RPMI8226 (cell line): ENCODE results near the gene ZNF674.
"Not testable (repeated sequence)": the region's sequence is repeated elsewhere in the genome, so short reads cannot be mapped to it uniquely, and the experiment has no call there.

Source experiments
- DNase-seq: peaks from one replicate; pipeline ENCODE4 v3.0.0-alpha.2; 2015

ZNF674 gene

DNA sequence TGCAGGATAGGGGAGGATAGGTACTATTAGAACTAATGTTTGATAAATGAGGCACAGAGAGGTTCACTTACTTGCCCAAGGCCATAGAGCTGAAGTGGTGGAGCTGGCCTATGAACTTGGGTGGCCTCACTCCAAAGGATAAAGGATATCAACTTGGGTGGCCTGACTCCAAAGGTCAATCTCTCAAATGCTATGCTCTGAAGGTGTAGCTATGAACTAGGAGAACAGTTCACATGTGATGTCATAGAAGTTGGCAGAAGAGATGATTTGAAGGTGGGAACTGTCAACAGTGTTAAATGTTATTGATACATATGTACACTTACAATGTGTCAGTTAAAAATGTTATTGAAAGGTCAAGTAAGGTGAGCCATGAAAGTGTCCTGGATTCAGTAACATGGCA, 22.2 kb upstream of the ZNF674 start:
- no peak for DNase-seq

DNA sequence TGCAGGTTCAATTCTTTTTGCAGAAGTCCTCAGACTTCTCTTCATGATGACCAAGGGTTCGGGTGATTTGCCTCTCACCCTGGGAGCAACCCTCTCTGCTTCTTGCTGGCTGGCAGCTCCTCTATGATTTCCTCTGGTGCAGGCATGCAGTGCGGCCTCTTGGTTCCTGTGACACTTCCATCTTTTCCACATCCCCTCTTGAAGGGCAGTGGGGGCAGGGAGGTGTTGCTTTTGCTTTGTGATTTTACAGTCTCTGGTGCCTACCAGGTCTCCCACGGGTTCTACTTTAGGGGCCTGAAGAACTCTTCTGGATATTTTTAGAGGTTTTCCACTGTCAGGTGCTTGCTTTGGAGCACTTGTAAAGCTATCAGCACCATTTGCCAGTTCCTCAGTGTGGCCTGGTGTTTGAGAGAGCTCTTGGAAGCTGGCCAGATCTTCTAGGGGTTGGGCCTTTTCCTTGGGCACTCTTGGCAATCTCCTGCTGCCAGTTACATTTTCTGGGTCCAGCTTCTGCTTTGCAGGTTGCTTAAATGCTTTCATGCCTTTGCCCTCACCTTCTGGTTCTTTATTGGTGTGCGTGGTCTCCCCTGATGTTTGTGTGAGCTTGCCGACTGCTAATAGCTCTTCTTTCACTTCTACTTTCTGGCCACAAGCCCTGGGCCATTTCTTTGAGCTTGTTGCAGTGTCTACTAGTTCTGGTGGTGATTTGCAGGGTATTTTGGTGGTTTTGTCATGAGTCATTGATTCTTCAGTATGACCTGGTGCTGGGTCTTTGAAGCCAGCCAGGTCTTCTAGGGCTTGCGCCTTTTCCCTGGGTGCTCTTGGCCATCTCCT, 16.8 kb upstream of the ZNF674 start:
- peak; percentile 86 for DNase-seq

DNA sequence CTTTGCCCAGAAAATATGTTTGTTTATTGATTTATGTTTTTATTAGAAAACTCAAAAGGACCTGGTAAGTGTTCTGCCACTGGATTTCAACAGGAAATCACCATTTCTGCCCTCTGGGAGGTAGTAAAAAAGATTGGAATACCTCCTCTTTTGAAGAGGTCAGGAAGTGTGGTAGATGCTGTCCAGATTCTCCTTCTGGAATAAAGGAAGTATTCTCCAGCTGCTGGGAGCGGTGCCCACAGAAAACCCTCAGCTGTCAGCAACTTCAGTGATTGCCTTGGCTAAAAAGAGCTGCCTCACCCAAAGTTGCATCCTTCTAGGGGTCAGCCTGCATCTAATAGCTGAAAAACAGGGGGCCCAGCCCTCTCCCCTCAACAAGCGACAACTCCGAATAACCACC, 13.8 kb upstream of the ZNF674 start:
- no peak for DNase-seq

DNA sequence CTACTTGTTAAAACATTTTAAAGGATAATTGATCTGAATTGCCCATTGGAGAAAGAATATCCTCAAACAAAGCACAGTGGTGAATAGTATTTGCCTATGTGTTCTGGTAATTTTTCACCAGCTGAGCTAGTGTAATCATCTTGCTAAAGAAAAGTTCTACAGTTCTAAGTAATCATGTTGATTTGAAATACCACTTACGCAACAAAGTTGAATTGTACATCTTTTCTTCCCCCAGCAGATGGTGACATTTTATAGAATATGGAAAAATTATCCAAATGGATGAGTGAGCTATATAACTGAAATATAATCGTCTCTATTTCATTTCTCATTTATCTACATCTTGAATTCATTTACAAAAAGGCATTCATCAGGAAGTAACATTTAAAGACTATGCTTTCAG, 9.7 kb upstream of the ZNF674 start:
- DNase-seq: no peak

DNA sequence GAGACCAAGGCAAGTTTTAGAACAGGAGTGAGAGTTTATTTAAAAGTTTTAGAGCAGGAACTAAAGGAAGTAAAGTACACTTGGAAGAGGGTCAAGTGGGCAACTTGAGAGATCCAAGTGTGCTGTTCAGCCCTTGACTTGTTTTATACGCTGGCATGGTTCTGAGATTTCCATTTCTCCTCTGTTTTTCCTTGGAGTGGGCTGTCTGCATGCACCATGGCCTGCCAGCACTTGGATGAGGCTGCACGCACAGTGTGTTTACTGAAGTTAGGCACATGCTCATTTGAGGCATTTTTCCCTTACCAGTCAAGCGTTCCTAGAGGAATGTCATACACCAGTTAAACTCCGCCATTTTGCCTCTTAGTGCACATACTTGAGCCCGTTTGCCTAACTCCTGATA, 8.7 kb upstream of the ZNF674 start:
- DNase-seq: no peak

DNA sequence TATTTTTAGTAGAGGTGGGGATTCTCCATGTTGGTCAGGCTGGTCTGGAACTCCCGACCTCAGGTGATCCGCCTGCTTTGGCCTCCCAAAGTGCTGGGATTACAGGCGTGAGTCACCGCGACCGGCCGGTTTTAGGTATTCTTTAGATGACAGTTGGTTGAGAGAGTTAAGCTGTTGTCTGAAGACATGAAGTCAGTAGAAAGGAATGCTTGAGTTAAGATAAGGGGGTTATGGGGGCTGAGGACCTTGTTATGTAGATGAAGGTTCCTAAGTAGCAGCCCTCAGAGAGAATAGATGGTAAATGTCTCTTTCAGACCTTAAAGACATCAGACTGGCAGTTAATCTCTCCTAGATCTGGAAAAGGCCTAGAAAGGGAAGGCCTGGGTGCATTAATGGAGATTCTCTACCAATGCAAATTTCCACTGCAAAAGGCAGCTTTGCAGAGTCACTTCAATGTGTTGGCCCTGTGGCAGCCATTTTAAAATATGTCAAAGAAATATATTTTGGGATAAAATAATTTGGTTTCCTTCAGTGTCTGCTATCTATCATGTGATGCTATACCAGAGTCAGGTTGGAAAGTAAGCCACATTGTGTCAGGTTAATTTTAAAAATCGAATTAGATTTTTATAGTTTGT, 6.4 kb upstream of the ZNF674 start:
- DNase-seq: no peak

DNA sequence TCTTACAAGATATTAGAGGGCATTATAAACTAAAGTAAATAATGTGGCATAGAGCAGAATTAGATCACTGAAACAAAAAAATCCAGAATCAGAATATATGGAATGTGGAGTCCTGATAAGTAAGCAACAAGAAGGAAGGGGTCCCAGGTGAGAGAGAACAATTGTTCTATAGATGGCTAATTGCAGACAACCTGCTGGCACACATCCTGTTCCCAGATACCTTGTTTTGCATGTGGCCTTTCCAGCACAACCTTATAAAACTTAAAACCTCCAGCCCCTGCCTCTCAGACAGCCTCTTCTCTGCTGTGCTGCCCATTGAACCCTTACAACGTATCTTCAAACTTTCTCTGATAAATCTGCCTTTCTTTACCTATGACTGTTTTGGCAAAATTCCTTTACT, 4.7 kb upstream of the ZNF674 start:
- DNase-seq: no peak

DNA sequence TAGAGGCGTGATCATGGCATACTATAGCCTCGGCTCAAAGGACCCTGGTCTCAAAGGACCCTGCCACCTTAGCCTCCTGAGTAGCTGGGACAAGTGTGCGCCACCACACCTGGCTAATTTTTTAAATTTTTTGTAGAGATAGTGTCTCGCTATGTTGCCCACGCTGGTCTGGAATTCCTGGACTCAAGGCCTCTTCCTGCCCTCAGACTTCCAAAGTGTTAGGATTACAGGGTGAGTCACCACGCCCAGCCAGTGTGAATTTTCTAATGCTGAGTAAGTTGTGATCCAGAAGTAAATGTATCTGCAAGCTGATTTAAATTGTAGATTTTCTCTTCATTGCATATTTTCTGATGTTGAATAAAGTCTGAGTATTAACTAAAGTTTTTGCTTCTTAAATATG, 2.6 kb upstream of the ZNF674 start:
- no peak for DNase-seq

DNA sequence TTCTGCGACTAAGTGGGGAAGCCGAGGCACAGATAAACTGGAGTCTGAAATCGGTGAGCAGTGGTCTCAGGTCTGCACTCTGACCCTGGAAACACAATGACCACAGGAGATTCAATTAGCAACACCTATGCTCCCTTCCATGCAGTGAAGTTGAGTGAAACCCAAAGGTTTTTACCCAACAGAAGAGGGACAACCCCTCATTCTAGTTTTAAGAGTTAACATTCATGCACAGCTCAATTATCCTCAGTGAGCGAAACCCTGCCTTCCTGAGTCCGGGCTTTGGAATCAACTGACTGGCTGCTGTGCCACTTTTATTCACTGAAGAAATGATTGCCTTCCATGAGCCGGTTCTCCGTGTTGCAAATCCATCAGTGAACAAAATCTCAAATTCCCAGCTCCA, 694 bp downstream of the ZNF674 start:
- DNase-seq: not testable (repeated sequence)

DNA sequence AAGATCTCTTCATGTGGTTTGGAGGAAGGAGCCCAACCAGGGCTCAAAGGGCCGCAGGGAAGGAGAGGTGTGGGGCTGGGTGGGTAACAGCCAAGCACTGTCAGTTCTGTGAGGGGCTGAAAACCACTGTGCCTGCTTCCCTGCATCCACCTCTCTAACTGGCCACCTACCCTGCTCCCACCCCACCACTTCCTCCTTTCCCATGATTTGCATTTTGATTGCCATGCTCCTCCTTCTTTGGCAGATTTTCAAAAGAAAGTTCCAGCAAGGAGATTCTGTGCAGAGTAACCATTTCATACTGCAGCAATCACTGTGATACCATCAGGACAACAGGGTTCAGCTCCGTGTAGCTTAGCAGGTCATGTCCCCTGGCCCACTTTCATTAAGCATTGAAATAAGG, 1.8 kb downstream of the ZNF674 start:
- DNase-seq: no peak

DNA sequence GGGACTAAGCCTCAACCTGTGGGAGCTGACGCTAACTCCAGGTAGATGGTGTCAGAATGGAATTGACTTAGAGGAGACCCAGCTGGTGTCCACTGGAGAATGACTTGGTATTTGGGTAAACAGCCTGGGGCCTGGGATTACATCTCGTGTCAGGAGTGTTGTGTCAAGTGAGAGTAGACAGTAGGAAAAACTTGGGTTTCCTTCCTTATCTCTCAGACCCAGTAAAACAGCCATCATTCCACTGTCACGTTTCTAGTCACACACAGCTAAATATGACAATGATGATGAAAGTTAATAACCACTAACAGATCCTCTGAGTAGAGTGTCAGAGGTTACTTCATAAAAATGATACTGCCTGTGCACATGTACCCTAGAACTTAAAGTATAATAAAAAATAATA, 13.8 kb downstream of the ZNF674 start:
- DNase-seq: no peak

DNA sequence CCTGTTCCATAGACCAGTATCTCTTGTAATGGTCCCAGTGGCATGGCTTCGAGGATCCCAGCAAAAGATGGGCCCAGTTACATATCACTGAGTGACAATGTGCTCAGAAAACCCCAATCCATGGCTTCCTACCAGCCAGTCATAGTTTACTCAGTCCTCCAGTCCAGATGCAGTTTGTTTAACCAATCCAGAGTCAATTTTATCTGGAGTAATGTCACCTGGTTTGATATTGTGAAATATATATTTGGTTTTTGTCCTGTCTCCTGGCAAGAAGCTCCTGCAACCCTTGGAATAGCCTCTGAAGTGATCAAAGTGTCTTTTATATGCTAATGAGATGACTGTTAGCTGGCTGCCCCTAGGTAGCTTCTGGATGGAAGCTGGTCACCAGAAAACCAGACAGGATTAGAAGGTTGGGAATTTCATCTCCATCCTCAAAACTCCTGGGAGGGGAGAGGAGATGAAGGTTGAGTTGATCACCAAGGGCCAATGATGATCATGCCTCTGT, 14.8 kb downstream of the ZNF674 start:
- DNase-seq: not testable (repeated sequence)

DNA sequence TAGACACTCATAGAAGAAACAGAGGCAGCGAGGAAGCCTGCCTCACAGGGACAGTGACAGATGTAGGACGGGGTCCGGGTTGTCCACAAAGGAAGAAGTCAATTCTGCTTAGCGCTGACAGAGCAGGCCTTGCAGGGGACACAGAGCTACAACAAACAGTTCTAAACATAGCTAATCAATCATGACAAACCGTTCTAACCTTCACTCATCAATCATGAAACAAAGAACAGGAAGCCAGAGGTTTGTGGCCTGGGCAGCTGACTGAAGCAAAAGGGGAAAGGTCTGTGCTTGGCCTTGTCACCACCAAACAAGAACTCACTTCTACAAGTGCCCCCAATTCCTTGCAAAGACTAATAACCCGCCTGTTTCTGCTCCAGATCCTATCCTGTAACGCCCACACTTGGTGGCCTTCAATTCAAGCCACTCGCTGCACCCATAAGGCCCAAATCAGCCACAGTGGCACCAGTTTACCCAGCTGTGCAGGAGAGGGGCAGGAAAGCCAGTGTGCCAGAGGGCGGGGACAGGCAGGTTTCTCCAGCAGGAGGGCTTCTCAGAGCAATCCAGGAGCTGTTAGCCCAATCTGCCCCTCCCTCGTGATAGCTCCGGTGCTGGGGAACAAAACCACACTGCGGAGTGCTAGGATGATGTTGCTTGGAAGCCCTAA, 15.3 kb downstream of the ZNF674 start:
- DNase-seq: not testable (repeated sequence)

DNA sequence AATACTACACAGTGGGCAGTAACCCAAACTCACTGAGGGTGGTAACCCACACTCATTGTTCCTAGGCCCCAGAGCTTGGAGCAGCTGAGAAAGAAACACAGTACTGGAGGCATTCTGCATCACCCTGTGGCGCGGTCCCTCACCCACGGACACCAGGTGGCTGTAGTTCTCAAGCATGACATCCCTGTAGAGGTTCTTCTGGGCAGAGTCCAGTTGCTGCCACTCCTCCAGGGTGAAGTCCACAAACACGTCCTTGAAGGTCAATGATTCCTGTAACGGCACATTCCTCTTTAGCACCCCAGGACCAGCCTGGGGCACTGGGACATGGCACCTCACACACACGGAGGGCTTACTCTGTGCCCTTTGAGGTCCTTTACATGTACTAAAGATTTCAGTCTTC, 16.6 kb downstream of the ZNF674 start:
- DNase-seq: not testable (repeated sequence)

DNA sequence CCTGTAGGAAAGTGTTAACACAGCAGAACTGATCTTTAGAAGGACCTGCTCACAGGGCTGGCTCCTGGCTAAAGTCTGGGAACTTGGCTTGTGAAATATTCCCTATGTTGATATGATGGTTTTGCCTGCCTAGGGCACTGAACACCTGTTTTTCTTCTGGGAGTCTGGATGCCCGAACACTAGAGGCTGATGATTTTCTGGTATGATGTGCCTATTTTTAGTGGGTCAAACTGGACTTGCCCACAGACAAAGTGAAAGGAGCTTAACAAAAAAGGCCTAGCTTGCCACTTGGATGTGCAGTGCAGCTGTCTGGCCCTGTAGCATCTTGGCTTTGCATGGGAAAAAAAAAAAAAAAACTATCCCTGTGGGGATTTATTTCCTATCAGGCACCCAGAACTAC, 39.1 kb downstream of the ZNF674 start:
- no peak for DNase-seq

DNA sequence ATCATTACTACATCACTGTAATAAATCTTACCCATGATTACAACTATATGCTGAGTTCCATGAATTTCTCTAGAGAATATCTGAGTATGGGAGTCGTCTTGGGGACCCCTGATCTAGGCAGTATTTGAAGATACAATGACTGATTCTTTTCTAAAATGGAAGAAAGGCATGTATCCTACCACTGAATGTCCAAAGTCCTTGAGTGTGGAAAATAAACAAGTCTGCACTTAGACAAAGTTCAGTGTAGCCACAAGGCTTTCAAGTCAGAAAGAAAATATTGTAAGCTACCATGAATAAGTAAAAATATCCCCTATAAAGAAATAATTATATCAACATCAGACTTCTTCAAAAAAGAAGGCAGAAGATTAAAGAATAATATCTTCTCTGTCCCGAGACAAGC, 42.4 kb downstream of the ZNF674 start:
- DNase-seq: no peak

DNA sequence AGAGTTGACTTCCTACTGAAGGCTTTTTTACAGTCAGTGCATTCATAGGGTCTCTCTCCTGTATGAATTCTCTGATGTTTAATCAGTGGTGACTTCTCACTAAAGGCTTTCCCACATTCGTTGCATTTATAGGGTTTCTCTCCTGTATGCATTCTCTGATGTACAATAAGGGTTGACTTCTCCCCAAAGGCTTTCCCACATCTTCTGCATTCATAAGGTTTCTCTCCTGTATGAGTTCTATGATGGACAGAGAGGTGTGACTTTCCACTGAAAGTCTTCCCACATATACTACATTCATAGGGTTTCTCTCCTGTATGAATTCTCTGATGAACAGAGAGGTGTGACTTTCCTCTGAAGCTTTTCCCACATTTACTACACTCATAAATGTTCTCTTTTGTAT, 45.2 kb downstream of the ZNF674 start:
- no peak for DNase-seq

DNA sequence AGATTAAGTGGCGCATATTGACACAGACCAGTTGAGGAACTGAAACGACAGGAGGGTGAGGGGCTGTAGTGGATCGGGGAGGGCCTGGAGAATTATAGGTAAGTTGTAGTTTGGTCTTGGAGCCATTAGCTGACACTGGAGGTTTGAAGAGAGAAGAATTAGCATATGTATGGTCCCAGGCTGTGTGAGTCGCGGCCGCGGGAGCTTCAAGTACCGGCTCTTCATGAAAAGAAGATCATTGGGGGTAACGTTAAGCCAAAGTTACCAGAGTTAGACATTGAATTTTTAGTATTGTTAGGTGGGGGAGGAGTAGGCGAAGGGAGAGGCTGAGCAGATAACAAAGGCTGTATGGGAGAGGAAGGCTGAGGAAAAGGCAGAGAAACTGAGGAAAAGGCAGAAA, 56.5 kb downstream of the ZNF674 start:
- DNase-seq: no peak

DNA sequence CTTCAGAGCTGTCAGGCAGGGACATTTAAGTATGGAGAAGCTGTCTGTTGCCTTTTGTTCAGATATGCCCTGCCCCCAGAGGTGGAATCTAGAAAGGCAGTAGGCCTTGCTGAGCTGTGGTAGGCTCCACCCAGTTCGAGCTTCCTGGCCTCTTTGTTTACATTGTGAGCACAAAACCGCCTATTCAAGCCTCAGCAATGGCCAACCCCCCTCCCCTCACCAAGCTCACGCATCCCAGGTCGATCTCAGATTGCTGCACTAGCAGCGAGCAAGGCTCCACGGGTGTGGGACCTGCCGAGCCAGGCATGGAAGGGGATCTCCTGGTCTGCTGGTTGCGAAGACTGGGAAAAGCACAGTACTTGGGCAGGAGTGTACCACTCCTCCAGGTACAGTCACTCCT, 59.3 kb downstream of the ZNF674 start:
- no peak for DNase-seq

DNA sequence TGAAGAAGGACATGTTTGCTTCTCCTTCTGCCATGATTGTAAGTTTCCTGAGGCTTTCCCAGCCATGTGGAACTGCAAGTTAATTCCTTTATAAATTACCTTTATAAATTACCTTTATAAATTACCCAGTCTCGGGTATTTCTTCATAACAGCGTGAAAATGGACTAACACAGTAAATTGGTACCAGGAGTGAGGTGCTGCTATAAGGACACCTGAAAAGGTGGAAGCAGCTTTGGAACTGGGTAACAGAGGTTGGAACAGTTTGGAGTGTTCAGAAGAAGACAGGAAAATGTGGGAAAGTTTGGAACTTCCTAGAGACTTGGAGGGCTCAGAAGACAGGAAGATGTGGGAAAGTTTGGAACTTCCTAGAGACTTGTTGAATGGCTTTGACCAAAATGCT, 66.6 kb downstream of the ZNF674 start:
- DNase-seq: not testable (repeated sequence)

DNA sequence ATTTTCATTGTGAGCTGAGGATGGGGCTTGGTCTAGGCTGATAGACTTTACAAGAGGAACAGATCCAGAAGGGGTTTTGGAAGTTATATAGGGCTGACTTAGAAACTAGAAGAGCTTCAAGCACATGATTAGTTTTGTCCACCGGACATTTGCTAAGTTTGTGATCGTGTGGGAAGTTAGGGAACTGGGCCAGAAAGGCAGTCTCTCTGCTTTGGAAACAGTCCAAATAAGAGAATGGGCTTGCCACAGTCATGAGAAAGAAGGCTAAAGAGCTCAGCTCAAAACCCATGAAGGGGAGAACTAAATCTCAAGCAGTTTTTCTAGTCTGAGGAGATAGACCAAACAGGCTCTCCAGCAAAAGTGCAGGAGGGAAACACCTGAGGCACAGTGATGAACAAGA, 67.8 kb downstream of the ZNF674 start:
- DNase-seq: no peak

DNA sequence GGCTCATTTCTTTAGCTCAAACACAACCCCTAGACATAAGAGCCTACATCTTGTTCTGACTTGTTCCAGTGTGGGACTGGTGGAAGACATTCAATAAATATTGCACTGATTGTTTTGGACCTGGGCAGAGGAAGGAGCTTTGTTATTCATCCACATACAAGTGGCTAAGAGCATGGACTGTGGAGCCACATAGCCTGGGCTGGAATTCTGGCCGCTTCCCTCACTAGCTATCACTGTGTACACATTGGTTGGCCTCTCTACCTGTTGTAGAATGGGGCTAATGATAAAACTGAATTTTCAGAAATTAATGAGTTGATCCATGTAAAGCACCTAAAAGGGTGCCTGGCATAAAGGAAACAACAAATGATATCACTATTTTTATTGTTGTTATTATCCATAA, 80.0 kb downstream of the ZNF674 start:
- no peak for DNase-seq

DNA sequence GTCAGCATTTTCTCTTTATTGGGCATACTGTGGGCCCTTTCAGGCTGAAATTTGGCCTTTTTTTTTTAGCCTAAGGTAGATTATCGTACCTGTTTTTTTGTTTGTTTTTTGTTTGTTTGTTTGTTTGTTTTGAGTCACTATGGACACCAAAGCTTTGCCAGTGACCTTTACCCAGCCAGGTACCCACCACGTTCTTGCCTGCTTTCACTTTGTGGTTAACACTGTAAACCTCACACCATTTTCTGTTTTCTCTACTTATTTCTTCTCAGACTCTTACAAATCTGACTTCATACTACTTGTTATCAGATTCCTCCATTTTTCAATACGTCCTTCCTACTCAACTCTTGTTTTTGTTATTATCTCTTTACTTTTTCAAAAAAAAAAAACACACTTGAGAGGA, 81.5 kb downstream of the ZNF674 start:
- DNase-seq: no peak

DNA sequence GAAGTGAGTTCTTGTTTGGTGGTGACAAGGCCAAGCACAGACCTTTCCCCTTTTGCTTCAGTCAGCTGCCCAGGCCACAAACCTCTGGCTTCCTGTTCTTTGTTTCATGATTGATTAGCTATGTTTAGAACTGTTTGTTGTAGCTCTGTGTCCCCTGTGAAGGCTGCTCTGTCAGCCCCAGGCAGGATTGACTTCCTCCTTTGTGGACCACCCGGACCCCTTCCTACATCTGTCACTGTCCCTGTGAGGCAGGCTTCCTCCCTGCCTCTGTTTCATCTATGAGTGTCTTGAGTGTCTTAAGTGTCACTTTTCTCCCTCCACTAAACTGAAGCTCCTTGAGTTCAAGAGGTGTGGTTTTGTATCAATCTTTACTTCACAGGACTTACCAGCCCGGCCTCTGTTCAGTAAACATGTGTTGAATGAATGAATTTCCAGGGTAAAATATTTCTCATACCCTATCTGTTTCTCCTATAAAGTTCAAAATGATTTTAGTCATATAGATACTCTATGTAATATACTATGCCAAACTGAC, 83.5 kb downstream of the ZNF674 start:
- DNase-seq: no peak
